Astrocyte (in vitro differentiated cells and primary cell): Measurements from ENCODE around the gene RAB4B. TPM values are rescaled to one million over a fixed set of nuclear protein-coding genes. Genes with fewer than 3 reads are reported as not detected.
"Not testable (repeated sequence)": the region's sequence is repeated elsewhere in the genome, so short reads cannot be mapped to it uniquely, and the experiment has no call there.

Experiments
- DNase-seq: peaks from one replicate; pipeline ENCODE4 v3.0.0-alpha.2; 2010; ENCODE audit warnings: low read depth
- FAIRE-seq: peaks from 2 replicates; lab custom pipeline; 2011; peaks lifted over from hg19 to GRCh38; lab: Jason Lieb, UNC
- H2AFZ ChIP-seq: 2 replicates; pipeline ENCODE4 v1.6.0; 2012; ENCODE audit warnings: low read depth, low read length, inconsistent platforms
- H3K27ac ChIP-seq: 2 replicates; pipeline ENCODE4 v1.5.1; 2011; ENCODE audit warnings: low read depth, low read length, inconsistent platforms
- H3K27me3 ChIP-seq: 2 replicates; pipeline ENCODE4 v1.6.0; 2011; ENCODE audit warnings: low read length, inconsistent platforms; ENCODE audit not compliant: insufficient read depth
- H3K36me3 ChIP-seq: 2 replicates; pipeline ENCODE4 v1.5.1; 2011; ENCODE audit warnings: low read length, inconsistent platforms; ENCODE audit not compliant: insufficient read depth
- H3K4me1 ChIP-seq: 2 replicates; pipeline ENCODE4 v1.5.1; 2011; ENCODE audit warnings: low read length, inconsistent platforms; ENCODE audit not compliant: insufficient read depth
- H3K4me2 ChIP-seq: 2 replicates; pipeline ENCODE4 v1.6.0; 2012; ENCODE audit warnings: low read length, inconsistent platforms
- H3K4me3 ChIP-seq: 2 replicates; pipeline ENCODE4 v1.5.1; 2011; ENCODE audit warnings: low read depth, mild to moderate bottlenecking, low read length, inconsistent platforms; ENCODE audit not compliant: insufficient read depth
- H3K79me2 ChIP-seq: 2 replicates; pipeline ENCODE4 v1.6.0; 2012; ENCODE audit warnings: mild to moderate bottlenecking, low read length, inconsistent platforms; ENCODE audit not compliant: insufficient read depth
- H3K9ac ChIP-seq: 2 replicates; pipeline ENCODE4 v1.6.0; 2012; ENCODE audit warnings: mild to moderate bottlenecking, low read length, inconsistent platforms
- H3K9me3 ChIP-seq: 2 replicates; pipeline ENCODE4 v1.5.1; 2012; ENCODE audit warnings: low read depth, mild to moderate bottlenecking, low read length, inconsistent platforms; ENCODE audit not compliant: insufficient read depth
- H4K20me1 ChIP-seq: 2 replicates; pipeline ENCODE4 v1.6.0; 2012; ENCODE audit warnings: low read length, inconsistent platforms; ENCODE audit not compliant: insufficient read depth
- H3K27ac Mint-ChIP-seq: one replicate; pipeline ENCODE4 v1.8.0; 2021; ENCODE audit warnings: mild to moderate bottlenecking, mixed read lengths; ENCODE audit not compliant: unreplicated experiment
- H3K27me3 Mint-ChIP-seq: one replicate; pipeline ENCODE4 v1.8.0; 2021; ENCODE audit warnings: low read depth, mixed read lengths; ENCODE audit not compliant: unreplicated experiment
- H3K36me3 Mint-ChIP-seq: one replicate; pipeline ENCODE4 v1.8.0; 2021; ENCODE audit warnings: low read depth, mixed read lengths; ENCODE audit not compliant: unreplicated experiment
- H3K4me1 Mint-ChIP-seq: one replicate; pipeline ENCODE4 v1.8.0; 2021; ENCODE audit warnings: low read depth, mixed read lengths; ENCODE audit not compliant: unreplicated experiment
- H3K4me3 Mint-ChIP-seq: one replicate; pipeline ENCODE4 v1.8.0; 2021; ENCODE audit warnings: mild to moderate bottlenecking, moderate library complexity, mixed read lengths; ENCODE audit not compliant: unreplicated experiment
- H3K9me3 Mint-ChIP-seq: one replicate; pipeline ENCODE4 v1.8.0; 2021; ENCODE audit warnings: mild to moderate bottlenecking, mixed read lengths; ENCODE audit not compliant: unreplicated experiment
- CTCF ChIP-seq: IDR thresholded peaks from 2 replicates; pipeline ENCODE4 v1.5.1; 2011; ENCODE audit warnings: low read depth, mild to moderate bottlenecking, inconsistent platforms, low read length, moderate library complexity; ENCODE audit not compliant: insufficient read depth
- EZH2 ChIP-seq: IDR thresholded peaks from 2 replicates; pipeline ENCODE4 v1.6.1; 2012; ENCODE audit warnings: mild to moderate bottlenecking, low read length, inconsistent platforms; ENCODE audit not compliant: insufficient read depth
- total RNA-seq: library from RNA; stranded (reverse); gene quantifications from 2 replicates; pipeline ENCODE4 v1.2.1, GENCODE V29; 2021

Gene RAB4B
- total RNA-seq, 1 donor from 2014 or later = 18.8 TPM

GRCh38 chr19:40815223-40815622, 37.2 kb downstream of the RAB4B start:
- Histone ChIP-seq H2AFZ (no peak overlapping the region), H3K36me3 (no peaks in the 10 kb centered on the region), H3K79me2 (no peaks in the 10 kb centered on the region), H4K20me1 (no peaks in the 10 kb centered on the region), H3K4me3 (no peak overlapping the region), H3K9ac (no peak overlapping the region), H3K9me3 (no peaks in the 10 kb centered on the region), H3K27me3 (peaks cover 11% of the 10 kb centered on the region), H3K4me2 (no peak overlapping the region), H3K4me1 (peaks cover 14% of the 10 kb centered on the region), H3K27ac (no peak overlapping the region)
- Mint-ChIP-seq H3K36me3 (peaks cover 6% of the 10 kb centered on the region), H3K27ac (no peak overlapping the region), H3K4me1 (peaks cover 14% of the 10 kb centered on the region), H3K27me3 (peaks cover 19% of the 10 kb centered on the region), H3K9me3 (no peaks in the 10 kb centered on the region), H3K4me3 (no peak overlapping the region)
- no peak for FAIRE-seq
- TF ChIP-seq EZH2 (no peak), CTCF (no peak)
- DNase-seq = no peak

- H3K27ac ChIP-seq, FAIRE-seq, H3K27ac Mint-ChIP-seq, H3K36me3 ChIP-seq, H3K27me3 ChIP-seq, H3K9me3 ChIP-seq, H4K20me1 ChIP-seq, DNase-seq, H3K36me3 Mint-ChIP-seq, H3K4me1 ChIP-seq, H3K9me3 Mint-ChIP-seq, H3K79me2 ChIP-seq, H3K9ac ChIP-seq: not testable (repeated sequence)
- Histone ChIP-seq H2AFZ (peak overlapping the region; percentile 76), H3K4me2 (peak overlapping the region; percentile 84), H3K4me3 (peak overlapping the region; percentile 42)
- H3K4me1 Mint-ChIP-seq = peaks cover 16% of the 10 kb centered on the region
- peak overlapping the region; percentile 68 for H3K4me3 Mint-ChIP-seq
- H3K27me3 Mint-ChIP-seq = peaks cover 14% of the 10 kb centered on the region
- TF ChIP-seq CTCF = peak; percentile 13
These were observed 40.7 kb downstream of the RAB4B start for GRCh38 chr19:40818480-40819399.
